Right kidney (tissue), 1 donor: ENCODE data around the gene JPH3.
"Not testable (repeated sequence)": the region's sequence is repeated elsewhere in the genome, so short reads cannot be mapped to it uniquely, and the experiment has no call there.

Experiments used
- DNase-seq: peaks from one replicate; pipeline ENCODE4 v3.0.0-alpha.2; 2016

The JPH3 gene

GRCh38 chr16:87654826-87655225 is 52.5 kb downstream of the JPH3 start:
- DNase-seq = no peak

- DNase-seq = no peak
Observed at GRCh38 chr16:87656328-87656727, 54.0 kb downstream of the JPH3 start.

- DNase-seq = no peak
Observed at GRCh38 chr16:87657621-87658192, 55.4 kb downstream of the JPH3 start.

GRCh38 chr16:87658564-87659225 is 56.4 kb downstream of the JPH3 start:
- DNase-seq = no peak

GRCh38 chr16:87661561-87661960 is 59.3 kb downstream of the JPH3 start:
- peak; percentile 47 for DNase-seq

GRCh38 chr16:87662254-87663204 is 60.2 kb downstream of the JPH3 start:
- DNase-seq = no peak

GRCh38 chr16:87664792-87665191 is 62.5 kb downstream of the JPH3 start:
- no peak for DNase-seq

GRCh38 chr16:87665193-87665592 is 62.9 kb downstream of the JPH3 start:
- no peak for DNase-seq

GRCh38 chr16:87666919-87667318 is 64.6 kb downstream of the JPH3 start:
- no peak for DNase-seq

- DNase-seq = no peak
Observed at GRCh38 chr16:87667443-87667842, 65.1 kb downstream of the JPH3 start.

- DNase-seq = no peak
Observed at GRCh38 chr16:87667946-87668345, 65.6 kb downstream of the JPH3 start.

- no peak for DNase-seq
Observed at GRCh38 chr16:87669672-87670071, 67.4 kb downstream of the JPH3 start.

- no peak for DNase-seq
Observed at GRCh38 chr16:87671221-87671620, 68.9 kb downstream of the JPH3 start.

- DNase-seq = no peak
Observed at GRCh38 chr16:87671715-87672270, 69.5 kb downstream of the JPH3 start.

GRCh38 chr16:87674419-87674818 is 72.1 kb downstream of the JPH3 start:
- no peak for DNase-seq

- DNase-seq = no peak
Observed at GRCh38 chr16:87675111-87675719, 72.9 kb downstream of the JPH3 start.

GRCh38 chr16:87677830-87678229 is 75.5 kb downstream of the JPH3 start:
- DNase-seq = no peak

- DNase-seq = no peak
Observed at GRCh38 chr16:87678618-87679017, 76.3 kb downstream of the JPH3 start.

- DNase-seq = no peak
Observed at GRCh38 chr16:87679593-87680271, 77.4 kb downstream of the JPH3 start.

- DNase-seq = no peak
Observed at GRCh38 chr16:87680272-87680644, 78.0 kb downstream of the JPH3 start.

- not testable (repeated sequence) for DNase-seq
Observed at GRCh38 chr16:87681051-87681602, 78.8 kb downstream of the JPH3 start.
